K562 (cell line): Measurements from ENCODE around the gene ERVFRD-1. TPM values are rescaled to one million over a fixed set of nuclear protein-coding genes. Genes with fewer than 3 reads are reported as not detected.
A peak's percentile ranks its signal among the peaks of the same experiment; 100 is the strongest.

Experiments used
- BCLAF1 ChIP-seq, 2 experiments: fragments of 450-650 bp in 1 of 2; IDR thresholded peaks; 2 replicates each; pipeline ENCODE4 v1.6.1; 2011 to 2017; ENCODE audit warnings: low read depth in 2 of 2, antibody characterized with exemption in 1 of 2, borderline replicate concordance in 1 of 2, low read length in 1 of 2, mild to moderate bottlenecking in 1 of 2, mixed read lengths in 1 of 2; ENCODE audit not compliant: control insufficient read depth in 1 of 2
- EP300 ChIP-seq: IDR thresholded peaks from 2 replicates; pipeline ENCODE4 v1.6.1; 2012; ENCODE audit warnings: low read length, improper control_type of control experiment
- HMBOX1 ChIP-seq: sonication (generic); IDR thresholded peaks from 2 replicates; pipeline ENCODE4 v1.6.1; 2016
- MGA ChIP-seq: fragments of 450-650 bp; IDR thresholded peaks from 2 replicates; pipeline ENCODE4 v1.6.1; 2016; ENCODE audit warnings: mild to moderate bottlenecking, moderate library complexity
- NFE2L1 ChIP-seq: fragments of 450-650 bp; IDR thresholded peaks from 2 replicates; pipeline ENCODE4 v1.6.1; 2016; ENCODE audit warnings: missing genetic modification characterization, low read depth, mild to moderate bottlenecking, missing compliant biosample characterization, moderate library complexity, borderline replicate concordance
- TEAD1 ChIP-seq, 2 experiments: fragments of 450-650 bp in 1 of 2; sonication (generic) in 1 of 2; formaldehyde crosslinking; IDR thresholded peaks; 2 replicates each; pipeline versions ENCODE4 v1.4.0 to v1.8.0; 2020 to 2022; ENCODE audit warnings: mild to moderate bottlenecking in 2 of 2, missing genetic modification reagents in 1 of 2
- U2AF2 ChIP-seq: fragments of 200-400 bp; formaldehyde crosslinking; optimal IDR thresholded peaks from 2 replicates; pipeline ENCODE3; 2017; ENCODE audit warnings: low read depth, mild to moderate bottlenecking, low read length
- YY1 ChIP-seq, 3 experiments: IDR thresholded peaks; 2 replicates each; pipeline ENCODE4 v1.6.1; 2011; ENCODE audit warnings: low read length in 2 of 3, mild to moderate bottlenecking in 2 of 3, moderate library complexity in 2 of 3, borderline replicate concordance in 1 of 3, control low read depth in 1 of 3, low read depth in 1 of 3; ENCODE audit not compliant: insufficient read depth in 3 of 3, insufficient replicate concordance in 2 of 3, control insufficient read depth in 1 of 3, insufficient read length in 1 of 3; ENCODE audit errors: extremely low read depth in 1 of 3
- ZNF830 ChIP-seq: fragments of 250-450 bp; sonication (Bioruptor Pico); IDR thresholded peaks from 2 replicates; pipeline ENCODE4 v1.5.0; 2021; ENCODE audit warnings: mild to moderate bottlenecking
- polyA plus RNA-seq, 8 experiments: library from polyadenylated mRNA; depleted of rRNA in 4 of 8; stranded (reverse) in 5 of 8; unstranded in 3 of 8; fragments of >200 nt; fragmentation: Nextera tagmentation in 2 of 8; fragmentation: Illumina TruSeq in 1 of 8; extraction: Ambion mirVana in 2 of 8; extraction: Trizol in 1 of 8; gene quantifications; 2 replicates each; pipeline versions ENCODE4 v1.2.1 to v1.2.3, GENCODE V29; 2011 to 2014; ENCODE audit warnings: inconsistent platforms in 1 of 8, missing spikeins in 1 of 8
- total RNA-seq, 7 experiments: library from RNA; depleted of rRNA in 6 of 7; stranded (reverse); fragments of >200 nt in 6 of 7; fragmentation: Illumina TruSeq in 2 of 7; extraction: Trizol in 2 of 7; gene quantifications; 2 replicates each; pipeline versions ENCODE4 v1.2.1 to v1.2.3, GENCODE V29; 2011 to 2021; ENCODE audit warnings: low replicate concordance in 1 of 7

Gene ERVFRD-1
- total and polyA plus RNA-seq, 9 of the 15 experiments (the other 6 are each of a cell fraction or from before 2014, with no cell fraction given): 0.05 to 0.14 (median 0.09) TPM; not detected in 2

- TF ChIP-seq MGA (peak; percentile 25), TEAD1 (CRISPR knock-in tag; IDR thresholded peaks at IDR 0.05) (0 out of 4 replicates have a peak, but pooled peaks of 1 of the 2 experiments have one; percentile 22), U2AF2 (no peak), YY1 (IDR thresholded peaks at IDR 0.05; ENCODE audit: borderline replicate concordance in 1 of 3, control insufficient read depth in 1 of 3, extremely low read depth in 1 of 3, insufficient read depth in 3 of 3, insufficient read length in 1 of 3, insufficient replicate concordance in 2 of 3, low read depth in 1 of 3, low read length in 2 of 3) (peak in 1 of 3 experiments; percentile 8), BCLAF1 (IDR thresholded peaks at IDR 0.05; ENCODE audit: borderline replicate concordance in 1 of 2, control insufficient read depth in 1 of 2, low read depth in 2 of 2, low read length in 1 of 2) (no peak), NFE2L1 (tag) (no peak), HMBOX1 (peak; percentile 44; the same call in 1 of the 2 replicates), ZNF830 (no peak), EP300 (peak; percentile 49; the same call in 1 of the 2 replicates)
These were observed 378 bp upstream of the ERVFRD-1 start (continued) for GRCh38 chr6:11111769-11112437.
